Stimulated activated CD4-positive, alpha-beta T cell treated with anti-CD3 and anti-CD28 coated beads, Interleukin-4, amount 100 ng/mL, for 1 hour (primary cell): ENCODE results near the gene TRAPPC2.

Experiments
- DNase-seq: peaks from one replicate; pipeline ENCODE4 v3.0.0-alpha.2; 2020

Gene TRAPPC2

GRCh38 chrX:13734278-13735172, at the start of gene TRAPPC2, which contains the start of gene OFD1:
TSS of gene TRAPPC2 (minus strand) at chrX:13734620. CDS start at chrX:13719963, 14,657 bp downstream.
TSS of gene OFD1 (plus strand) at chrX:13734748. CDS start at chrX:13735072, 324 bp downstream.
- DNase-seq: peak; percentile 84

DNA sequence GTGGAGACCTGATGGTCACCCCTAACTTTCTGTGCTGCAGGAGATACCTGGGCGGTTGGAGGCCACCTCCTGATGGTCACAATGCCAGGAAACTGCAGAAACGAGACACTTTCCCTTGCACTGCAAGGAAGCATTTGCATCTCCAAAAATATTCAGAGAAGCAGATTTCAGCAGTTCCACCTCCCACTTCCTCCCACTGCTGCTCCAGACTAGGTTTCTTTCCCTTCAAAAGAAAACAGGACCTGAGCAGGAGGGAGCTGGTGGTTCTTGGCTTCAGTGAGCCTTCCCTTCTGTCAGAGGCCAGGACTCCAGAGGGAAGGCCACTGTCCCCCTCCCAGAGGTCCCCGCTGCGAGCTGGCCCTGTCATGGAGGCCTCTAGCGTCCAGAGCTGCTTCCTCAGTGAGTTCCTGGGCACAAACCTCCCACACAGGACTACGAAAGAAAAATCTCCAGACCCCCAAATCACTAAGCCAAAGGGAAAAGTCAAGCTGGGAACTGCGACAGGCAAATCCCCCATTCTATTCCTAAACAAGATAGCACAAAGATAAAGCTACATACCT, 46.5 kb upstream of the TRAPPC2 start:
- no peak for DNase-seq

DNA sequence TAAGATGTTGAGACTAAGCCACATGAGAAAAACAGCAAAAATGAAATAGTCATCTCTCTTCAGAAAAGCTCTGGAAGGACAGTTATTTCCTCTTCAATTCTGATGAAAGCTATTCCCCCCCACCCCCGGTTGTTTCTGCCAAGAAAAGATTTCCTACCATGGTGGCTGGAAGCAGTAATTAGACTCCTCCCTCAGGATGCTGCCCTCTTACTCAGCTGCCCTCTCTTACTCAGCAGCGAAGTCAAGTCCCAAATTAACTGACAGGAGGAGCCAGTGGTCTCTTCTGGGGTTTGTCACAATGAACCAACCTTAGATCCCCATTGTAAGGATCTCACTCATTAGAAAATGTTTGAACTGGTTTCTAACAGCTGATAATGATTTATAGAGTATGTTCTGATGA, 44.5 kb upstream of the TRAPPC2 start:
- no peak for DNase-seq

- no peak for DNase-seq
These were observed 42.0 kb upstream of the TRAPPC2 start for GRCh38 chrX:13776387-13776786.

- DNase-seq: no peak
These were observed 41.4 kb upstream of the TRAPPC2 start for GRCh38 chrX:13775837-13776236.

DNA sequence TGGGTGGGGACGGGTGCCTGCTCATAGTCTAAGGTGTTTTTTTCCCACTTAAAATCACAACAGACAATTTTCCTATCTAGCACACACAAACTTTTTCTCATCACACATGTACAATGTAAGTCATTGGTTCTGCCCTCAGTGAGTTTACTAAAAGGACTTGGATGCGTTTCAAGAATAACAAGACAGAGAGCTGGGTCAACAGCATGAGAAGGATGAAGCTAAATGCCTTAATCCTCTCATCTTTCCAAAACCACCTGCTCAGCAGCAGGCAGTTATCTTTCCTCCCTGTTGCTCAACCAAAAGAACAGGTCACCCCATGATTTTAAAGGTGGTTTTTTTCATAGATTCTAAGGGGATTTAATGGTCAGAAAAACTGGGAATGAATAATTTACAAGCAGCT, 40.3 kb upstream of the TRAPPC2 start:
- no peak for DNase-seq

- DNase-seq: no peak
These were observed 35.7 kb upstream of the TRAPPC2 start for GRCh38 chrX:13770013-13770535.

- no peak for DNase-seq
These were observed 34.5 kb upstream of the TRAPPC2 start for GRCh38 chrX:13768939-13769338.

DNA sequence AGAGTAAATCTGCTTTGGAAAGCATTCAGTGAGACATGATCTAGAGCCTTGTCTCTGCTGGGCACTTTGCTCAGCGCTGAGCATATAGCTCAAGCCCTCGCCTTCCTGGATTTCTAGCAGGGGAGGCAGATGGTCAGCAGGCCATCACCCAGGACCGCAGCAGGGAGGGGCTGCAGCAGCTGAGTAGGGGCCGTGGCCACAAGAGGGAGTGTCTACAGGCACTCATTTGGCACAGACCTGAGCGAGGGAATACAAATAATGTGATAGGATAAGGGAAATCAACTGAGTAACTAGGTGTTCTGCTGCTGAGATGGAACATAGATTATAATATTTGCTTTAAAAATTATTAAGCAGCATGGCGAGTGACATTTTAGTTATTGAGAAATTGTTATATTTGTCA, 30.3 kb upstream of the TRAPPC2 start:
- no peak for DNase-seq

DNA sequence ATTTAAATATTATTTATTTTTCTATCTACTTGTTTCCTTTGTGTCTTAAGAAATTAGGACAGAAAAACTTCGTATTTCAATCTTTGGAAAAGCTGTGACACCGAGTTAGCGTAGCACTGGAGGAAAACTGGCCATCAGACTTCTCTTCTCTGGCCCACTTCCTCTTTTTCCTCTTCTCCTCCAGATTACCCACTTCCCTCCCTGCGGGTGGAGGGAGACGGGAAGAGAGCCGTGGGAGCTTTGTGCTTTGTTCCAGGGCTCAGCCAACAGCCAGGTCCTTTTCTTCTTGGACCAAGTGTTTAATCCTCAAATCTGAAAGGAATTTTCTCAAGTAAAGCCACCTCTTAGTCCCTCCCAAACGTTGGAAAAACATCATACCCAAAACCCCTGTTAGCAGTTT, 29.9 kb upstream of the TRAPPC2 start:
- no peak for DNase-seq

DNA sequence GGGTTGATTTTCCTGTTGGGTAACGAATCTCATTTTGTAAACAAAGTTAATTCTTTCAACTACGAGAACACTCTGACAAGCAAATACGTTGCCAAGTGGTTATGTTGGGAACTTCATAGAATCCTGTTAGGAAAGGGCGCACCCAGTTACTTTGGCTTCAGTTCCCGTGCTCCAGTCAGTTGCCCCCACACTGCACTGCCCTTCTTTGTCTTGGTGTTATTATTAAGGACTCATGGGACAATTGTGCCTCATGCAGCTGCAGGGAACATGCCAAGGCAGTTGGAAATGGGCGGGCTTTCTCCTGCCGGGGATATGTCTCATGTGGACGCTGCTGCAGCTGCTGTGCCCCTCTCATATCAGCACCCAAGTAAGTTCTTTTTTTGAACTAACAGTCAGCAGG, 29.1 kb upstream of the TRAPPC2 start:
- DNase-seq: no peak

- no peak for DNase-seq
These were observed 27.4 kb upstream of the TRAPPC2 start for GRCh38 chrX:13761606-13762414.

DNA sequence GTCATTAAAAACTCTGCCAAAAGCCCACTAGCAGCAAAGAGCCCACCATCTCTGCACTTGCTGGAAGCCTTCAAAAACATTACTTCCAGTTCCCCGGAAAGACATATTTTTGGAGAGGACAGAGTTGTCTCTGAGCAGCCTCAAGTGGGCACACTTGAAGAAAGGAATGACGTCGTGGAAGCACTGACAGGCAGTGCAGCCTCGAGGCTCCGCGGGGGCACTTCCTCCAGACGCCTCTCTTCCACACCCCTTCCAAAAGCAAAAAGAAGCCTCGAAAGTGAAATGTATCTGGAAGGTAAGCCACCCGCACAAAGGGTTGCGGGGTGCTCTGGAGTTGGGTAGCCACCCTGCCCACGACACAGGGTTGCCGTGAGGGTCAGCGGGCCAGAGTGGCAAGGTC, 26.0 kb upstream of the TRAPPC2 start:
- no peak for DNase-seq

GRCh38 chrX:13759152-13759718, 24.8 kb upstream of the TRAPPC2 start:
- DNase-seq: no peak

DNA sequence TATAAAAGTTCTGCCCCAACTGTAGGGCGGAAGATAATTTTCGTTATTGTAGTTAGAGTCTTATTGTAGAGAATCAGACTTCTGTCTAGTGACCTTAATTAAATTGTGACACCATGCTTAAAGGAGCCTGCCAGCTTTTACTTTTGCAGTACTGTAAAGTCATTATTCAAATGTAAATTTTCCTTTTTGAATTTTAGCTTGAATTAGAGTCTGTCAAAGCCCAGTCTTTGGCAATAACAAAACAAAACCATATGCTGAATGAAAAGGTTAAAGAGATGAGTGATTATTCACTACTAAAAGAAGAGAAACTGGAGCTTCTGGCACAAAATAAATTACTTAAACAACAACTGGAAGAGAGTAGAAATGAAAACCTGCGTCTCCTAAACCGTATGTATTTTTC, 22.0 kb upstream of the TRAPPC2 start:
- DNase-seq: no peak

DNA sequence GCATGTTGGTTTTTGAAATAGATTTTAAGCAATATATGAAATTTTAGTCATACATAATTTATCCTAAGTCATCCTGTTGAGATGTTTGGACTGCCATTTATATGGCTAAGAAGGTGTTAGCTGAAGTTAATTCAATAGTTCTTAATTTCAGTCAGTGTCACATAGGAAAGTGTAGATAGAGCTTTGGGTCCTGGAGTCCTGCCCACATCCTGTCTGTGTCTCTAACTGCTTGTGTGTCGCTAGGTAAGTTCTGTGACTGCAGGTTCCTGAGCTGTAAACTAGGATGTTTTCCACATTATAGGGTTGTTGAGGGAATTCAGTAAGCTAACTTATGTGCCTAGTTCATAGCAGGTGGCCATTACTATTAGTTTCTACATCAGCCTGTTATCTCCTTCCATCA, 20.8 kb upstream of the TRAPPC2 start:
- DNase-seq: no peak

DNA sequence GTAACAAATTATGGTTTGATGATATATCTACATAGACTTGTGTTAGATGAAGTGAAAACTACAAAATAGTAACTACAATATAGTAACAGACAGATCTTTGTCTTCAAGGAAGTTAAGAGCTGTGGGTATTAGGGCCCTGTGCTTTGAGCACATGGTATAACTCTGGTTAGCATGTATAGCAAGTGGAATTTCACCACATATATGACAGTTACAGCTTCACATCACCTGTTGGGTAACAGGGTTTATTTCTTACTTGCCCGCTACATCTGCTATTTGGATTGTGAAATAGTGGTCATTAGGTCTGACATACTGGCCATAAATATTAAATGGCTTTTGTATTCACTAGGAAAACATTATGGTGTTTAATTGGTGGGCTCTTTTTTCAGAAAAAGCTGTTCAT, 20.3 kb upstream of the TRAPPC2 start:
- no peak for DNase-seq

DNA sequence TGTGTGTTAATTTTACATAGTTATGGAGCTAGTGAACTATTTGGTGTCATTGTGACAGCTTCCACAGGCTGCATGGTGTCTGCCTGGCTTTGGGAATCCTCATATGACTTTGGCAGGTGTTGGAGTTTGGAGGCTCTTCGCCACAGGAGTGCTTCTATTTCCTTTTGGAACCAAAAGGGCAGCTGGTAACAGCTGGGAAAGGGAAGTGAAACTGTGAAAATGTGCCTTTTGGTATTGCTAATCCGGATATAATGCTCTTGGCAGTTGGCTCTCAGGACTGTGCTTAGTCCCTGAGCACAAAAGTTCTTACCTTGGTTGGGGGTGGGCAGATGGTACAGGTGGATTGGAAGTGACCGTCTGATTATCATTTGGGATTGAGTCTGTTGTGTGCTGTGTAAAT, 18.2 kb upstream of the TRAPPC2 start:
- no peak for DNase-seq

- no peak for DNase-seq
These were observed 17.7 kb upstream of the TRAPPC2 start for GRCh38 chrX:13752141-13752540.

- DNase-seq: no peak
These were observed 16.4 kb upstream of the TRAPPC2 start for GRCh38 chrX:13750812-13751211.

DNA sequence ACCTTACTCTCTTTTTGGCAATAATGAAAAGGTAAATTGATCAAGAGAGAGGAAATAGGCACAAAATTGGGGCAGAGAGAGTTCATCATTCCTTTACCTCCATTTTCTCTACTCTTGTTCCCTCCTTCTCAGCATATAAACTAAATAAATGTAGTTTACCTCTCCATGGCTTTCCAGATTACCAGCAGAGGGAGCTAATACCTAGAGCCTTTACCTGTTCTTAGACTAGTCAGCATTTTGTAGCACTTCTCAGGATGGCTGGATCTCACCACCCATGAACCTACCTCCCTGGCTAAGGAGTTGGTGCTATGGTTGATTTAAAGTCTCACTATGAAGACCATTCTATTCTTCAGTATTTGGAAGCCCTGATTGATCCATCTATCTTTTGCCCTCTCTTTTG, 15.8 kb upstream of the TRAPPC2 start:
- no peak for DNase-seq

- no peak for DNase-seq
These were observed 14.1 kb upstream of the TRAPPC2 start for GRCh38 chrX:13748486-13748885.

DNA sequence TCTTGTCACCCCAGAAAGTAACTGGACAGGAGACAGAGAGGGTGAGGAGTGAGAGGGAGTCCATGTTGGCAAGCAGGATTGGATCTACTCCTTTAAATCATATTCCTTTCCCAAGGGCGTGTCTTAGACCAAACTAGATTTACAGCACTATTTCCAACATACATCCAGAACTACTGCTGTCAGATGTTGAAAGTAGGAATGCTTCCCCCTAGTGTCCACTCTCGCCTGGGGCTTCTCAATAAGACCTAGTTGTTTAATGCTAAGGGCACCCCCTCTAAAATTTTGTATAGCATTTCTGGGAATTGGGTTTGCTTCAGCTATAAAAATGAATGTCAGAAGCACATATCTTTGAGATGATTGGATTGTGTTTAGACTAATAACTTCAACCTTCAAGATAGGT, 13.4 kb upstream of the TRAPPC2 start:
- peak; percentile 12 for DNase-seq
